Stimulated activated CD8-positive, alpha-beta memory T cell treated with anti-CD3 and anti-CD28 coated beads, Interleukin-4, amount 100 ng/mL, for 4 hours (primary cell): ENCODE results near the gene EML6.

Experiments used
- DNase-seq, 2 donors: peaks; one replicate each; pipeline ENCODE4 v3.0.0-alpha.2; 2020; ENCODE audit warnings: low read depth in 2 of 2, low spot score in 1 of 2

The EML6 gene

GRCh38 chr2:54878182-54878581 is 154.7 kb downstream of the EML6 start:
- DNase-seq = no peak

DNA sequence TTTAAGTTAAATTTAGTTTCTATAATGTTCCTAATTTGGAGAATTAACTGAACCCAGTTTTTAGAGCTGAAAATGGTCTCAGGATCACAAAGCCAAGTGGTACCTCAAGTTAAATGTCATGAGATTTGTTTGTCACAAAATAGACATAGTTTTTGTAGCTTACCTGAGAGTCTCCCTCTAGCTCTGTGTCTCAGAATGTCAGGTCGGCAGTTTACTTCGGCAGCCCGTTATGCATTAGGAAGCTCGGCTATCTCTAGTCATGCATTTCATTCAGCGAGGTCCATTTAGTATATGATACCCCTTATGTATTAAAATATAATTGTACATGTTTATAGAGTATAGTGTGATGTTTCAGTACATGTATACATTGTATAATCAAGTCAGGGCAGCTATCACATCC is 155.6 kb downstream of the EML6 start:
- DNase-seq = no peak

DNA sequence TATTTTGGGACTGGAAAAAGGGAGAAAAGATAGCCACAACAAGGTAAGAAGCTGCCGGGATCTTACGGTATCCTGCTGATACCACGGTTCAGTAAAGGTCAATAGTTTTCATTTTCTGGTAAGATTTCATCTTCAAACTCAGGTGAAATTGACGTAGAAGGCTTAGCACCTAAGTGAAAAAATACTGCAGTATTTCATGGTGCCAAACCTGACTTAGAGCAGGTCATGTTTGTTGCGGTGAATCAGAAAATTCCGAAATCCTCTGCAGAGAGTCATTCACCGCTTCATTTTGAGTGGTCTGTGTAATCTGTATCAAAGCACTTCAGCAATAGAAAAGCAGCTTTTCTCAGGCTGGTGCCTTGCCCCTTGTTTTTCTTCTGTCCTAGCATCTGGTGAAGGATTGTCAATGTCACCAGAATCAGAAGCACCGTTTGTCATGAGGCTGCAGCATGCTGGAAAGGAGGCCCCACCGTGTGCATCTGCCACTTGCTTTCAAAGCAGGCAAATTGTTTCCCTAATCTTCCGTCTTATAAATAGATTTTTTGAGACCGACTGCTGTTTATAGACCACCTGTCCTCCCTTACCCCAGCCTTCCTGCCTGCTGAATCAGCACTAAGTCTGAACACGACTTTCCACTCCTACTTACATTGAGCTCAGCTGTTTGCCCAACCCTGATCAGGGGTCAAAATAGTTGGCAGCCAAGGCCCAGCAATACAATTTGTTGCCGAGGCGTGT is 156.3 kb downstream of the EML6 start:
- DNase-seq = no peak

DNA sequence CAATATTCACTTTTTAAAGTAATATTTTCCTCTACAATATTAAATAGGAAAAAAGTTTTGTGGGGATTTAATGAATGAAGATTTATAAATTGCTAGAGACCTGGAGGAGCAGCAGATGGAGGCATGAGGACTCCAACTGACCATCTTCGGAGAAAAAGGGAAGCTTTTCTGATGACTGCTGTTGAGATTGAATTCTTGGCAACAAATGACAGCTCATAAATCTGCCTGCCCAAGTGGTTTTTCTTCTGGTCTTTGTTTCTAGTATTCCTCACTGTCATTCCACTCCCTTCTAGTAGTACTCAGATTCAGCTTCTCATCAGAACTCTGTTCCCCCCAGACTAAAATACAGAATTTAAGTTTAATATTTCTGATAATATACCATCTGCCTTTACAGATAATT is 157.0 kb downstream of the EML6 start:
- no peak for DNase-seq

- no peak for DNase-seq
Measured at GRCh38 chr2:54881759-54882158, 158.3 kb downstream of the EML6 start.

DNA sequence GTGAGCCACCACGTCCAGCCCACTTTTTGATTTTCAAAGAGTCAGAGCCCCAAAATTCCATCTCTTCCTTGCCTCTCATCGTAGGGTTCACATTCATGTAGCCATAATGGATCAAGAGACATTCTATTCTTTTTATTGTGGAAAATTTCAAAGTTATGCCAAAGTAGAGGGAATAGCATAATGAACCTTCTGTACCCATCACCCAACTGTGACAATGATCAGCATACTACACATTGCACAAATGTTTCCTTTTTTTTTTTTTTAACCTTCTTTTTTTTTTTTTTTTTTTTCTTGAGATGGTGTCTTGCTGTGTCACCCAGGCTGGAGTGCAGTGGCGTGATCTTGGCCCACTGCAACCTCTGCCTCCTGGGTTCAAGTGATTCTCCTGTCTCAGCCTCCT is 162.4 kb downstream of the EML6 start:
- no peak for DNase-seq

DNA sequence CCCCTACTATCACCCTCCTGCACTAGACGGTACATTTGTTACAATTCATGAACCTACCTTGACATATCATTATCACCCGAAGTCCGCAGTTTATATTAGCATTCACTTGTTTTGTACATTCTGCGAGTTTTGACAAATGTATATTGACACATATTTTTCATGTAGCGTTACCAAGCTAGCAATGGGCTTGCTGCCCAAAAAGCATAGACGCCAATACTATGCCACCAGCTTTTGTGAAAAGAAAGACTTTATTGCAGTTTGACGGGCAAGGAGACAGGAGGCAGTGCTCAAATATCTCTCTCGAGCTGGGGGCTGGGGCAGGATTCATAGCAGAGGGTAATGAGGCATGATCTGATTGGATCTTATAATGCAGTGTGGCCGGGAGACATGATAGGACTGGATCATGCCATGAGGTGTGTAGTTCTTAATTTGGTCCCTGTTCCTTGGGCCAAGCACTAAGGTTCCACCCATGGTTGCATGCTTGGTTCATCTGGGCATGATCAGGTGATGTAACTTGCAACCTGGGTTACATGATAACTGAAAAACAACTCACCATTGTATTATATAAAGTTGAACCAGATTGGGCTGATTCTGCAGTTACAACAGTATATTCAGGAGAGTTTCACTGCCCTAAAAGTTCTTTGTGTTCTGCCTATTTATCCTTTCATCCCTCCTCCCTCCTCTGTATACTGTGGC is 164.5 kb downstream of the EML6 start:
- DNase-seq = no peak

DNA sequence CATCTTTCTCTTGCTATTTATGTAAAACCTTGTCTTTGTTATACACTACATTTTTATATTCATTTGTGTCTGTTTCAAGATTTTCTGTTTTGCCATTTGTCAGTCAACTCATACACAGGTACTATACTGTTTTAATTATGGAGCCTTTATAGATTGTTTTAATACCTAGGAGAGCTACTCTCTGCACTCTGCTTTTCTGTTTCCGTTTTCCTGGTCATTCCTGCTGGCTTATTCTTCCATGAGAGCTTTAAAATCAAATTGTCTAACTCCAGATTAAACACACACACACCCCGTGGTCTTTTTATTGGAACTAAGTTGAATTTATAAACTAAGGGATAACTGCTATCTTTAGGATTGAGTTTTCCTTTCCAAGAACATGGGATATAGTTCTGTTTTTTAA is 165.6 kb downstream of the EML6 start:
- DNase-seq = no peak

DNA sequence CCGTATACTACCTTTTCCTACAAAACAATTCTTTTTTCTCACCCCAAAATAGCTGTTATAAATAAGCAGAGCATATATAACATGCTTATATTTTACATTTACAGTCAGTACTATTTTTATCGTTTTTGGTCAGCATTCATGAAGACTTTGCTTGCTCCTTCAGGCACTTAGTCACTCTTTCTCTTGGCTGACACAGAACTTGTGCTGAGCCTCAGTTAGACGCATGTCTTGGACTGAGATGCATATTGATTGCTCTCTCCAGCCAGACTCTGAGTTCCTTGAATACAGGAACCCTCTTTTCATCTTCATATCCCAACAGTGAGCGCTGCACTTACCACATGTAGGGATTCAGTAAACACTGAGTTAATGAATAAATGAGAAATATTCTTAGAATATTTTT is 168.4 kb downstream of the EML6 start:
- no peak for DNase-seq

DNA sequence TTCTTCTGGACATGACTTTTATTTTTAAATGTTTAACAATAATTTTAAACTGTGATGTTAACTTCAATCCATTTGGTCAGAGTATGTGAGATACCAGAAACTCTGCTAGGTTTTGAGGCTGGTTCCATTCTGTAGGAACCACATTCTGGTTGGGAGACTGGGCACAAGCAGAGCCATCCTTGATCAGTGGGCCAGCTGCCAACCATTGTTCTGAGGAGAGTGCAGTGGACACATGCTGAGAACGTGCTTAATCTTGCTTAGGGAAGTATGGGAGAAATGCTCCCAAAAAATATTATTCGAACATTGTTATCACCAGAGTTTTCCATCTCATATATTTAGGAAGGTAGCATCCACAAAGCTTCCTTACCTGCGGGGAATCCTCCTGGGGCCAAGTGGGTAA is 171.0 kb downstream of the EML6 start:
- no peak for DNase-seq

DNA sequence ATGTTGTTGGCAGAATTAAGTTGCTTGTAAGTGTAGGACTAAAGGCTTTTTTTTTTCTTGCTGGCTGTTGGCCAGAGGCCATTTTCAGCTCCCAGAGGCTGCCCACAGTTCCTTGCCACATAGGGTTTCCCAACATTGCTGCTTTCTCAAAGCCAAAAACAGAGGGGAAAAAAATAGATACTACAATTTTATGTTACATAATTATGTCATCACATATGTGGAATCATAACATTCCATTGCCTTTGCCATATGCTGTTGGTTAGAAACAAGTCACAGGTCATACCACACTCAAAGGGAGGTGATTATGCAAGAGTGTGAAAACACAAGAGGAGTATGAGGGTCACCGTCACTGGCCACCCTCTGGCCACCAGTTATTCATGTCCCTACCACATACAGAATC is 172.3 kb downstream of the EML6 start:
- no peak for DNase-seq

- no peak for DNase-seq
Measured at GRCh38 chr2:54897420-54898310, 174.2 kb downstream of the EML6 start.

DNA sequence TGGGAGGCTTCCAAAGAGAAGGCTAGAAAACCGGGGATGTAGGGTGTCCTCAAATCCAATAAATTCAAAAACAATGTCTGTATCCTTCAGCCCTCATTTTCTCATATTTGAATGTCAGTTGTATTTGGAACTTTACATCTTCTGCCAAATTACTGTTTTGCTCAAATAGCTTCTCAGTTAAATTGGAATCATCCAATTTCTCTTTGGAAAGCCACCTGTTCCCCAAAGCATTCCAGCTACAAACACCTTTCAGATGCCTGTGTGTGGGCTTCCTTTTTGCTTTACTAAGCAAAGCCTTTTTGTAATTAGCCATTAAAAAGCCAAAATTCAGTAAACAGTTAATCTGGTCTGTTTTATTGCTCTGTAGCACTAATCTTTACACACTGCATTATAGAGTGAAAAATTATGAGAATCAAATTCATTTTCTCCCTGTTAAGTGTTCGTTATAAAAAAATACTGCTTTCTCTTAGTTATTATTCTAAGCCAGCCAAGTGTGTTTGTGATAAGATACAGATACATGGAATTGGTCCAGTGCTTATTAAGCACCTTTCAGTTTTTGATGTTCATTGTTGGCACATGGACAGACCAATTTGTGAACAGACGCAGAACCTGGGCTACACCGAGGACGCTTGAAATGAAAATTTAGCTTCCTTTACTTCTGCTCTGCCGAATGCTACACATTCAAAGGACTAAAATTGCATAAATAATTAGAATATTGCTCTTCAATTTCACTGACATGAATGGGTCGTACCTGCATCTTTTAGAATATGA is 175.2 kb downstream of the EML6 start:
- DNase-seq = no peak

GRCh38 chr2:54899576-54900200 is 176.2 kb downstream of the EML6 start:
- DNase-seq = no peak

GRCh38 chr2:54901224-54901986 is 177.9 kb downstream of the EML6 start:
- DNase-seq = no peak

DNA sequence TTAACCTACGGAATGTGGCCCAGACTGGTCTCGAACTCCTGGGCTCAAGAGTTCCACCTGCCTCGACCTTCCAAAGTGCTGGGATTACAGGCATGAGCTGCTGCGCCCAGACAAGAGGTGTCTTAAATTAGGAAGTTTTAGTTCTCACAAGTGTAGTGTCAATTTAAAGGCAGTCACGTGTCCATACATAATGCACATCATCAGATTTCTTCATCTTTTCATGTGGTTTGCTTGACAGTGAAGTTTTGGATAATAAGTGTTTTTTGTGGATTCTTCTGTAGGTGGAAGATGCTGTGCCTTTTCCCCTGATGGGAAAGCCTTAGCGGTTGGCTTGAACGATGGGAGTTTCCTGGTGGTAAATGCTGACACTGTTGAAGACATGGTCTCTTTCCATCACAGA is 179.3 kb downstream of the EML6 start:
- DNase-seq = no peak

DNA sequence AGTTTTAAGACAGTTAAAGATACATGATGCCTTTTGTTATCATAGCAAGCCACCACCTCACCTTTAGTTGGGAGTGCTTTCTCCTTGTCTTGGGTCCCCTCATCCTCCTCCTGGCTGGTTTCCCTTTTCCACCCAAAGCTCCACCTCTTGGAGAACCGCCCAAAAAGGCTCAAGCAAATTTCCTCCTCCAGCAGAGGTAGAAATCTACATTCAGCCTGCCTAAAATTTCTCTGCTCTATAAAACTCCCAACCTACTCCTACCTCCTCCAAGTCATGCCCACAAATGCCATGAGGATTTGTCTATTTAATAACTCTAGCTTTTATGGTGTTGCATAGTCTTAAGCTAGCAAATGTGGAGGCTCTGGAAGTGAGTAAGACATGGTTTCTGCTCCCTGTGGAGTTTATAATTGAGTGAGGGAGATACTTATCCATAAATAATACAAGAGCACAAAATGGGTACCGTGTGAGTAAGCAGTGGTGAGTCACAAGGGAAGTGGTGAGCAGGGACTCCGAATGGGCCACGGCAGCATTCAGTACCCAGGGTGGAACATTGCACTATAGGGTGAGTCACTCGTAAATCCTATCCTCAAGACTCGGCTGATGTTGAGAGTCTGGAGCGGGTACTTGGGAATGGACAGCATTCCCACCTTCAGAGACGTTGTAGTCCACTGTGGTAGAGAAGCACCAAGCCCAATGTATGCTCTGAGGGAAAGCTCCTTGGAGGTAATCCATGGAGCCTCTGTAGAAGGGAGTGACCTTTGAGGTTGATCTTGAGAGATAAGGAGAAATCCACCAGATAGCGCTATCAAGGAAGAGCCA is 180.5 kb downstream of the EML6 start:
- peak; percentile 18 to 49 for DNase-seq

DNA sequence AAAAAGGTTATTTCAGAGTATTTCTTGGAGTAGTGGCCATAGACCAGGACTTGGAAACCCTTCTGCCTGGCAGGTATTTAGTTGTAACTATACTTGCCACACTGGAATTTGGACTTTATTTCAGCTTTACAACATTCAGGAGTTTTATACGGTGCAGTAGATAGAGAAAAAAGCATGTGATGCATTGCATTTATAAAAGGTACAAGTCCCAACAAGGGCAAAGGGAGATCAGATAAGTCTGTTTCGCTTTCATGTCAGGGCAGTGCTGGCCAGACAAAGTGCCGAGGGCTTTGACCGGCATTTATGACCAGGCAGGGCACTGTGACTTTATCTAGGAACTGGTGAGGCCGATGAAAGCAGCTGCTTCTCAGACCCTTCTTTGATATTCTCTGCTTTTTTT is 181.4 kb downstream of the EML6 start:
- DNase-seq = no peak

DNA sequence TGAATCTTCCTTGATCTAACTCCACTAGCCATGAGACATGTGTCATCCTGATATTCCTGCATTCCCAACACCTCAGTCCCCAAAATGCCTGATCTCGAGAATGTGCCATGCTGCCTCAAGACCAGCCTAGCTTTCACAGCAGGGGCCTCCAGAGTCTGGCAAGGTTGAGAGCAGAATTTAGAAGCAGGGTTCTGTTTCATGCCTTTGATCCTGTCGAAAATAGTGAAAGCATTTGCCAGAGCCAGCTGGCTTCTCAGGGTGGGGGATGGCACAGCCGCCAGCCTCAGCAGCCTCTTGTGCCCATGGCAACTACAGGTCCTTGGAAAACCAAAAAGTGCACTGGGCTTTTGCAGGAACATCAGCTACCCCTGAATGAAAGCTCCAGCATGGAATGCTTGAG is 183.3 kb downstream of the EML6 start:
- DNase-seq = no peak
